GM19463 (cell line): Measurements from ENCODE around the gene RYR3.

Source experiments
- ATAC-seq: cut with Tn5 transposase; IDR thresholded peaks from one replicate; pipeline ENCODE4 v1.9.1; 2021; ENCODE audit warnings: mild to moderate bottlenecking, moderate library complexity; ENCODE audit not compliant: unreplicated experiment

Gene RYR3

DNA sequence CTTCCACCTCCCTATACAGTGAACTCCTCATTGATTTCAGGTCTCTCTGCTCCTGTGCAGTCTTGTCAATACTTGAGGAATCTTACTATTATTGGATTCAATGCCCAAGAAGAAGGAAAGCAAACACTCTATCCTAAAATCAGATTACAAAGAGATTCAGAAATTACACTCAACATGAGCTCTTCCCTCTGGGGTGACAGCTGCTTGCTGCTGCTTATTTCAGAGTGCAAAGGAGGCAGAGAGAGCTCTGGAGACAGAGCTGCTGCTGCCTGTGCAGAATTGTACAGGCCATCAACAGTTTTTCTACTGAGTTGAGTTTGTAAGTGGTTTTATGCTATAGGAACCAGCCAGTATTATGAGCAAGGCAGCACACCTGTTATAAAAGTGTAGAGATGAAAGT, 7.1 kb downstream of the RYR3 start:
- no peak for ATAC-seq

DNA sequence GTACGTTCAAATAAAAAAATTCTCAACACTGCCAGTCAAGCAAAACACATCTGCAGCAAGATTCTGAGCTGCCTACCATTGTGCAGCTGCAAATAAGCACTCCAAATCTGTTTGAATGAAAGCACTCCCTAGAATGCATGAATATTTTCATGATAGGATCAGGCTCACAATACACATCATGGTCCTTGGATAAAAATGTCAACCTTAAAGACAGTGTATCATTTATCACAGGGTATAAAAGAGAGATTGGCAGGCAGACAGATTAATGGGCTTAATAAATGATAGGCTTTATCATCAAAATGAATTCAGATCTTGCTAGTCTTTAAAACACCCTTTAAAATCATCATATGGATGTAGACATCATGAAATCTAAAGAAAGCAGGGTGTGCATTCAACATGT, 9.2 kb downstream of the RYR3 start:
- no peak for ATAC-seq

DNA sequence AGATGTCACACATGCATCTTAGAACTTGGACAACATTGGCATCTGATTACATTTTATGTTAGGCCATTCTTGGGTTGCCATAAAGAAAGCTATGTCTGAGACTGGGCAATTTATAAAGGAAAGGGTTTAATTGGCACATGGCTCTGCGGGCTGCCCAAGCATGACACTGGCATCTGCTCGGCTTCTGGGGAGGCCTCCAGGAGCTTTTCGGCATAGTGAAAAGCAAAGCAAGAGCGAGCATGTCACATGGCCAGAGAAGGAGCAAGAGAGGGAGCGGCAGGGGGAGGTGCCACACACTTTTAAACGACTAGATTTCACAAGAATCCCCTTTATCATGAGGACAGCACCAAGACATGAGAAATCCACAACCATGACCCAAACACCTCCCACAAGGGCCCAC, 11.3 kb downstream of the RYR3 start:
- no peak for ATAC-seq

DNA sequence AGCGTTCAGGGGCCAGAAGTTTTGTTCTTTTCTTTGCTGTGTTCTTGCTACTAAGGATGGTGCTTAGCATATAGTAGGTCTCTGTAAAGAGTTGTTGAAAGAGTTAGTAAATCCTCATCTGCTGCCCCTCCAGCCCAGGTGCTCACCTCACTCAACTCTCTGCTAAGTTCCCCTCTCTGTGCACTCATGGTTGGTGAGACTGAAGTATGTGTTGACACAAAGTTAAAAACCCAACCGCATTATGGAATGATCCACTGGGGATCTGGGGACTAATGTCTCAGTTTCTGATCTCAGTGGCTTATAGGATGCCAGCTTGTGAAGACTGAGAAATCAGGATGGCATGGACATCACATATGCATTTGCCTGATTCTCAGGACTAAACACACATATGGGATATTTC, 13.8 kb downstream of the RYR3 start:
- no peak for ATAC-seq

DNA sequence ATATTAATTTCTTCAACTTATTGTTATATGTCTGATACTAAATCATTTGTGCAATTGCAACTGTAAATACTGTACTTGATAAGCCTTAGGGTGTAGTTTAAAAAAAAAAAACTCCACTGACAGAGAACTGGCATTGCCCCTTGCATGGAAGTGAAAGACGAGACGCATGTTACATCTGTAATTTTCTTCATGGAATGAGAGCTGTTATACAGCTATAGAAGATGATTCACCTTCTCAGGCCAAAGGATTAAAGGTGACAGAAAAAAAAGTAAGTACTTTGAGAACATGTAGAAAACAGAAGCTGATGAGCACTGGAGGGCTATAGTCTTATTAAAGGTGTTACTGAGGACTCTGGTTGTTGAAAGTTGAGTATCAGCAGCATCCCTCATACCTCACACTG, 16.1 kb downstream of the RYR3 start:
- ATAC-seq = no peak

DNA sequence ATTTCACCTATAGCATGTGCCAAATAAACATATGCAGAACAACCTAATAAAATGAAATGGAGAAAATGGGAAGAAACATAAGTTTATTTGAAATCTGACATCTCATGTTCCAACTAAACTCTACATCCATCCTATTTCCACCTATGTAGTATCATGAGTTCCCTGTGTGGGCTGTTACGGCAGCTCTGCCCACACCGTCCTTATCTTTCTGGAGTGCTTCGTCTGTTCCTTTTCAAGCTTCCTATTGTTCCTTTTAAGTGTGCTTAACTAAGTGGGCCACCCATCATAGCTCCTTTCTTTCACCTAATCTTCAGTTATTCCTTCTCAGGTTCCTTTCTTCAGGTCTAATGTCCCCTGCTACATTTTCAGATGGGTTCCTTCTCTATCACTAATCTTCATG, 17.3 kb downstream of the RYR3 start:
- no peak for ATAC-seq

DNA sequence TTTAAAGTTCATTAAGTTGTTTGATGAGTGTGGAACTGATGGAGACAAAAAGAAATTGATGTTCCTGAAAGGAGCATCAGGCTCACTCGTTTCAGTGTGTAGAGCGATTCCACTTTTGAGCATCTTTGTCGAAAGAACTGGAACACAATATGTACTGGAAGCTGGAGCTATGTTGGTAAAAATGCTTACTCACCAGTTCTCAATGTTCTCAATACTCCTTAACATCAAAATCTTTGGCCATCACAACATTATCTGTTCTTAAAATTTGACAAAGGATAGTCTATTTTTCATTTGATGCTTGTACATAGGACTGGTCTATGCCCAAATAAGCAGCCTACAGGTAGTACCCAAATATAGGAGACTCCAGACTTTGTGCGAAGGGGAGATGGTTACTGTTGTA, 18.7 kb downstream of the RYR3 start:
- ATAC-seq = no peak

DNA sequence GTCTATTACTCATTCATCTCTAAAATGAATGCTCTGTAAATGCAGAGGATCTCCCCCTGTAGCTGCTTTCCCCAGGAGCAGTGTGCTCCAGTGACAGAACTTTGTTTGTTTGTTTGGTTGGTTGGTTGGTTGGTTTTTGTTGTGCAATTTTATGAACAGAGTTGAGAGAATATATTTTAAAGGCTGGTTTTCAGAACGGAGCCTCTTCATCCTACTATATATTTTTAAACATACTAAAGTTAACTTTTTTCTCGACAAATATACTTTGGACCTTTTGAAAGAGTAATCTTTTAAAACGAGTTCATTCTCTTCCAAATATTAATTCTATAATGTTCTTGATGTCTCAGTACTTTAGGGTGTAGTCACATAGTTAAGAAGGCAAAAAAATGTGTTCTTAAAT, 20.2 kb downstream of the RYR3 start:
- ATAC-seq = no peak

DNA sequence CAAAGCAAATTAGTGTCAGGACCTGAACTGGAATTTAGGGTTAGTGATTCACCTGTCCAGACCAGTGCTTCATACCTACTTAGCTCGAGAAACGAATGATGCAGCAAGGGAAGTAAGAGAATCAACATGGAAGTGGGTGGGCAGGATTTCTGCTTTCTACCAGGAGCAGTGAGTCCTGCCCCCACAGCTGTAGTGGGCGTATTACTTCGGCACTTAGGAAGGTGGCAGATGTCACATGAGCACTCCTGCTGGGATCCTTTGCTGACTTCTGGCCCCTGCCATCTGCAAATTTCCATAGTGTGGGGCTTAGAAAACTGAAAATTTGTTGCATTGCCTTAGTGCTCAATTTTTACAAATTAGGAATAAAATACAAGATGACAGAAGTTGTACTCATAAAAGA, 31.2 kb downstream of the RYR3 start:
- ATAC-seq = no peak

DNA sequence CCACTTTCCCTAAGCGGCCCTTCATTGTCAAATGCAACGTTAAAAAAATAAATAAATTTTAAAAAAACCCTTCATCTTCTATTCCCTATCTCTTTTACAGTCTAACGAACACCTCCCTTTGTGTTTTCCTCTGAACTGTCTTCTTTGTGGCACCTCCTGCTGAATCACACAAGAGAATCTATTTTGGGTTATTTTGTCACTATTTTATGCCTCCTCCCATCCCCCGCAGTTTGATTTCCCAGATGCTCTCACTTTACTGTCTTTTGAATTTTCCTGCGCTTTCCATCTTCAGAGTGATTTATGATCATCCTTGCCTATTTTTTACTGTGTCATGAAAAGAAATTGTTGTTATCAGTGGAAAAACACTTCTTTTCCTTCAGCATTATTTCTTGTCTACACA, 32.5 kb downstream of the RYR3 start:
- ATAC-seq = no peak

DNA sequence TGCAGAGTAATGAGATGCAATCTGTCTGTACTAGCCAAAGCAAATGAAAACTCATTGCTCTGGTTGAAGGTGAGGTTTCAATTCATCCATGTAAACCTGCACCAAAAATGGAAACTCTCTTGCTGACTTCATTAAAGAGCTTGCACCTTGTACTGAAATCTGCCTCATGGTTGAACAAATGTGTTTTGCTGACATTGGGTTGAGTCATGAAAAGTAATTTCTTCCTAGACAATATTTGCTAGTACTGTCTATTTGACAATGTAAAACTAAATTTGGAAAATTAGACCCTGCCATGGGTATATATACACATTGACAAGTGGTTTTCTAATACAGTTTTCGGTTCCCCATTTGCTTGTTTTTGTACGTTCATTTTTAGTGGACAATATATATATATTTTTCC, 33.3 kb downstream of the RYR3 start:
- ATAC-seq = peak; percentile 56

DNA sequence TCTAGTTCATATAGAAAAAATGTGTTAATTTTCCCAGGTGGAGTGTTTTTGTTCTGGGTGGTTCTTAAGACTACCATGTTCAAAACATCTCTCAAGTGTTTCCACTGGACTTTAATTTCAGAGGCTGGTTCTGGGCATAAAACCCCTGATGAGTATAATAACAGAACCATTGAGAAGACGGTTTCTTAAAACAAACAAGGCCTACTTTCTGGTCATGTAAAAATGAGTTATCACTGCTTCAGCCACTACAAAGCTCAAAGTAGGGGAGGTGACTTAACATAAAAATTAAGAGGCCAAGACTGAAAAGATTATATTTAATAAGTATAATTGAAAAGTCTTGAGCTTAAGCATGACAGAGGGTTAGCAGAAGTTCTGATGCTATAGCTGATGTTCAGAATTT, 33.8 kb downstream of the RYR3 start:
- ATAC-seq = peak; percentile 23

DNA sequence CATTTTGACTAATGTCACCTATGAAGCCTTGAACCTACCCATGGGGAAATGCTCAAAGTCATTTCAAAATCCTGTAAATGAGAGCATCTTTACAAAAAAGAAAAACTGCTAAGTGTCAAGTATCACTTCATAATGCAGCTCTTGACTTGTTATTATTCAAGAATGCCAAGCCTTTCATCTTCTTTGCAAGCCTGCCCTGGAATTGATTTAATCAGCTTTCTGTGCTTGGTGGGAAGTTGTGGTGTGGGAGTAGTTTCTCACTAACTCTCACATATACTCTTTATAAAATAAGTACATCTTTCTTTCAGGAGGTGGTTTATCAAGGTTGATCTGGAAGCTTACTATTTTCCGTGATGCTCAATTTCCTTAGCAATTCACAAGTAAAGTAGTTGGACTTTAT, 43.6 kb downstream of the RYR3 start:
- ATAC-seq = no peak

DNA sequence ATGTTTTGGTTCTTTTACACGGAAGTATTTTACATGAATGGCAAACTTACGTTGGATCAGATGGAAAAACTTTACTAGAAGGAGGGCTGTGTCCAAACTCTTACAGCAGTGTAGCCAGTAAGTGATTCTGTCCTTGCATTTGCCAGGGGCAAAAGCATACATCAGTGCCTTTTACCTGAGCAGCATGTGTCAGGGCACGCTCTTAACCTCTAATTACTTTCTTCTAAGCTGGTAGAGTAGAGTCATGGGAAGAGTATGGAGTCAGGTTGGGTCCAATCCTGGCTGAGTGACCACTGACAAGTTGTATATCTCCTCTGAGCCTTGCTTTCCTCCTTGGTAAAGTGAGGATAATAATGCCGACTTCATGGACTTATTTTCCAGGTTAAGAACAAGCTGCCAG, 47.1 kb downstream of the RYR3 start:
- ATAC-seq = no peak

DNA sequence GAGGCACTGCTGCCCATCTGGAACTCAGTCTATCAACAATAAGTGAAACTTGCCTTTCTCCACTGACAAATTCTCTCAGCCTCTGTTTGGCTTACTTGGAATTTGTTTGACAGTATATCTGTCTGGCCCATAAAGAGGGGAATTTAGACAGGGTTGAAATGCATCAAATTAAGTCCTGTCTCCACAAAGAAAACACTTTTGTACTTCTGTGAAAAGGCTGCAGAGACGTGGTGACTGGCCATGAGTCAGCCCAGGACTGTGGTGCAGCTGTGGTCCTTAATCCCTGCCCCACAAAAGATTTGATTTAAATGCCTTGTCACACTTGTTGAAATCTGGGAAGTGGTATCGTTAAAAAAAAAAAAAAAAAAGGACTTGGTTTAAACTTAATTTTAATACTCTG, 47.5 kb downstream of the RYR3 start:
- no peak for ATAC-seq

DNA sequence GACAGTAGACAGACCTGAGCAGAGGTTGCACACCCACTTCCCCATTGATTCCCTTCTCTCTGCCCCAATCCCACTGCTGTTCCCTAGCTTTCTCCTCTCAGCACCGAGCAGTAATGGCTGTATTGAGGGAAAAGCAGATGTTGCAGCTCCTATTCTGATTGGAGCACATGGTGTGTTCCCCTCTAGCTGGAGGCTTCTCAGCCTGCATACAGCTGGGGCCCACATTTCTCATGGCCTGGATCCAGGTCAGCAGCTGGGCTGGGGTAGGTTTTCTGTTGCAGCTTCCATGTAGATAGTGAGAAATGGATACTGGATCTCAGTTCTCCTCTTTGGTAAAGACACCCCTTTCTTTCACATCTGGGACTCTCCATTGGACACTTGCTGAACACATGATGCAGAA, 50.1 kb downstream of the RYR3 start:
- ATAC-seq = no peak

DNA sequence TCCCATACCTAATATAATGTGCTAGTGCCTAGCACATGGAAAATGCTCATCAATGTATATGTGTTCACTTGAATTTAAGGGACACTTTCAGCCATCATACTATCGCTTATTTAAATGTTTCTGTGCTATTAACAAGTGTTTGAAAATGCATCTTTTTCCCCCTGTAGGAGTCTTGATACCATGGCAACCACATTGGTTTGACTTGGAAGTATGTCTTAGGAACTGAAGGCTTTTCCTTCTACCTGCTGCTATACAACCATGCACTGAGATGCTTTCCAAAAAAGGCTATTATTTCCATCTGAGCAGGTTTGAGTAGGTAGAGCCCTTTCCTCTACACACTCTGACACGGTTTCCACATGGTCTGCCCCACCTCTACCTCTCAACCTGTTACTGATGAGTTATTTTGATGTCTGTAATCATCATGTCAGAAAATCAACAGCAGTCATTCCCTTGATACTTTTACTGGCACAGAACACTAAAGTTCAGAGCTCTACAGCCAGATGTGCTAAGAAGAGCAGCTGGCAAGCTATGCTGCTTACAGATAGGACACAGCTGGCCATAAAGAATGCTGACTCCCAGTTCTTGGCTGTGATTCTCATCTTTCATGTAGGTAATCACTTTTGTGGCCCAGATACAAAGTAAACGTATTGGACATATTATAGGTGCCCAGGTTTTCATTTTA, 59.3 kb downstream of the RYR3 start:
- no peak for ATAC-seq

DNA sequence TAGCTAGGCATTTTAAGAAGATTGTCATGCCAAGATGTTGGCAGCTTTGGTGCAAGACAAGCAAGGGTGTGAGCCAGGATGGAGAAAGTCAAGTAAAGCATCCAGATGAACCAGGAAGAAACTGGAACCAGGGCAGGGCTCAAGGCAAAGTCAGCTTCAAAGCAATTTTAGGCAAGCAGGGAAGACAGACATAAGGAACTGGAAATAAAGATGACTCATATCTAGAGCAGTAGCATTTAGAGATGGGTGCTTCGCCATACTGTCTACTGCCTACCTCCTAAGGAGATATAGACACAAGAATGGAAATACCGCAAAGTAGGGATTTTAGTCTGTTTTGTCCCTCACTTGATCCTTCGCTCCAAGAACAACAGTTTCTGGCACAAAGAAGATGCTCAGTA, 59.9 kb downstream of the RYR3 start:
- ATAC-seq = no peak

DNA sequence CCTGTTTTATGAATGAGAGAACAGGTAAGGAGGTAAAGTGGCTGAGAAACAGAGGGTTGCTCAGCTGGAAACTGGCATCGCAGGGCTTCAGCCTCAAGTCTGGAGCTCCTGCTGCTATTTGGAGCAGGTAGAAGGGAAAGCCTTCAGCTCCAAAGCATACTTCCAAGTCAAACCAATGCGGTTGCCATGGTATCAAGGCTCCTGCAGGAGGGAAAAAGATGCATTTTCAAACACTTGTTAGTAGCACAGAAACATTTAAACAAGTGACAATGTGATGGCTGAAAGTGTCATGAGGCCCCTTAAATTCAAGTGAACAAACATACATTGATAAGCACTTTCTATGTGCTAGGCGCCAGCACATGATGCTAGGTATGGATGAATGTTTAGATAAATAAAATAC, 60.4 kb downstream of the RYR3 start:
- no peak for ATAC-seq

DNA sequence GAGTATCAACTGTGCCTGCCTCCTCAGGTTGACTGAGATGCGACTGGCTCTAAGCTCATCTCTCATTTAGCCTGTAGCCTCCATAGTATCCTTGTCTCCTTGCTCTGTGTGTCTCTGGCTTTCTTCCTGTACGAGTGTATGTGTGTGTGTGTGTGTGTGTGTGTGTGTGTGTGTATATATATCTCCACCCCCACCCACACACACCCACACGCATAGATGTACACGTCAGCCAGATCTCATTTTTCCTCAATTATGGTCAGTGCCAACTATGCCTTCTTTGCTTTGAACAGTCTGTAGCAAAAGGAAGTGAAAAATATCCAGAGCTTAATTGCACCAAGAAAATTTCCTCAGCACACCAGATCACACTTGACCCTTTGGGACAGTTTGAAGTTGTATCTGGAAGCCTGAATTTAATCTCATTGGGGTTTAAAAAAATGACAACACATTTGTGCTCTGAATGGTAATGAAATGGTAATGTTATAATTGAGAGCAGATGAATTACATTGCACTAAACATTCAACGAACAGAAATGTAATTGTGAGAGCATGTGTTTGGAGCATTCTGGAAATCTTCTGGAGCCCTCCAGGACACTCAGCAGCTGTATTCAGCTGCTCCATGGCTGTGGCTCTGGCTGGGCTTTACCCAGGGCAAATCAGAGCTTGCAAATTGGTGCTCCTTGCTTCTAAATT, 63.6 kb downstream of the RYR3 start:
- no peak for ATAC-seq

DNA sequence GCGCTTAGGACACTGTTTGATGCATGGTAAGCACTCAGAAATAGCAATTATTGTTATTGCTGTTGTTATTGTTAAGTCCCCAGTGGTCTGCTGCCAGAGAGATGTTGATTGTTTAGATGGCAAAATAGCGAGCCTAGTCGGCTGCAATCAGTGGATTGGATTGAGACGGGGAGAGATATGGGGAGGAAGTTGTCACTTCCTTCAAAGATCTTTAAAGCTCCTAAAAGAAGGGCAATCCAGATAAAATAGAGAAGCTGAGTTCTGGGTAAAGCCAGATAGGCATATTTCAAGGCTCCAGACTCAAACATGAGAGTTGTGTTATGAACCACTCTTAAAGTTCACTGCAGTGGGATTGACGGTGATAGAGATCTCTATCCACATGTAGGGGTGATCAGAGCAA, 64.5 kb downstream of the RYR3 start:
- ATAC-seq = no peak

DNA sequence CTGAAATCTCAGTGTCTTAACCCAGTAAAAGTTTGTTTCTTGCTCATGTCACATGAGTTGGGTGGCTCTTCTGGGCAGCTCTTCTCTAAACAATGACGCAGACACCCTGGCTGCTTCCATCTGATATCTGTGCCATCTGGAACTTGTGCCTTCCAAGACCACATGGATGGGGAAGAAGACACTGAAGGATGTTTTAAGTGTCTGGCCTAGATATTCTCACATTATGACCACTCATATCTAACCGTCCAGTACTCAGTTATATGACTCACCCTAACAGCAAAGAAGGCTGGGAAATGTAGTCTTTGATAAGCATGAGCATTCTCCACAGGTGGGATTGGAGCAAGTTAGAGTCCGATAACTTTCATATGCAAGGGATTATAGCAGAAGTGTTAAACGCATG, 66.4 kb downstream of the RYR3 start:
- ATAC-seq = no peak

DNA sequence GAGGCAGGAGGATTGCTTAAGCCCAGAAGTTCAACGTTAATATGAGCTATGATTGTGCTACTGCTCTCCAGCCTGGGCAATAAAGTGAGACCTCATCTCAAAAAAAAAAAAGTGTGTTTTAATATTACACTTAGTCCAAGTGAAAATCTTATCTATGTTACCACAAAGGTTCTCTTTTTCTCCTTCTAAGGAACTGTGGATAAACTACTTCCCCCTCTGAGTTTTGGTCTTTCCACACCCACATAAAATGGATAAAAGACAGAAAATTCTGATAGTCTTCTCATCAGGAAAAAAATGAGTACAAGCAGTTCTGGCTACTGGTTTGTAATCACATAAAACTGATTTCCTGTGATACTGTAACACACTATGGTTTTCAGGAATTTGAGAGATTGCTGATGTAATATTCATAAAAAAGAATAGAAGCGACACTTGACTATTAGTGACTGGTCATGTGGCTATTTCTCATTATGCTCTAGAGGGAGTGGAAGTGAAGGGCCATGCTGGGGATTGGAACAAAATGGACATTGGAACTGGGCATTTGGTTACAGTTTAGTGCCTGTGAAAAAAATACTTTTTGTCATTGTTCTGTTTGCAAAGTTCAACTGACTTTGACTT, 68.2 kb downstream of the RYR3 start:
- no peak for ATAC-seq
